GM21825 (cell line): ENCODE results near the gene SH2D4B.
"Not testable (repeated sequence)": the region's sequence is repeated elsewhere in the genome, so short reads cannot be mapped to it uniquely, and the experiment has no call there.

Experiments used
- ATAC-seq: cut with Tn5 transposase; IDR thresholded peaks from one replicate; pipeline ENCODE4 v1.9.1; 2021; ENCODE audit warnings: mild to moderate bottlenecking, moderate library complexity; ENCODE audit not compliant: unreplicated experiment

The SH2D4B gene

GRCh38 chr10:80542053-80542452 lies 4.4 kb downstream of the SH2D4B start:
- no peak for ATAC-seq

GRCh38 chr10:80542652-80543318 lies 5.1 kb downstream of the SH2D4B start:
- ATAC-seq: no peak

DNA sequence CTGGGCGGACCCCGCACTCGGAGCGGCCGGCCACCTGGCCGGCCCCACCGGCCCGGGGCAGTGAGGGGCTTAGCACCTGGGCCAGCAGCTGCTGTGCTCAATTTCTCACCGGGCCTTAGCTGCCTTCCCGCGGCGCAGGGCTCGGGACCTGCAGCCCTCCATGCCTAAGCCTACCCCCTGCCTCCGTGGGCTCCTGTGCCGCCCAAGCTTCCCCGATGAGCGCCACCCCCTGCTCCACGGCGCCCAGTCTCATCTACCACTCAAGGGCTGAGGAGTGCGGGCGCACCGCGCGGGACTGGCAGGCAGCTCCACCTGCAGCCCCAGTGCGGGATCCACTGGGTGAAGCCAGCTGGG lies 5.6 kb downstream of the SH2D4B start:
- not testable (repeated sequence) for ATAC-seq

- no peak for ATAC-seq
Measured at GRCh38 chr10:80544316-80544953, 6.7 kb downstream of the SH2D4B start.

- ATAC-seq: no peak
Measured at GRCh38 chr10:80545258-80545881, 7.7 kb downstream of the SH2D4B start.

GRCh38 chr10:80552151-80552646 lies 14.5 kb downstream of the SH2D4B start:
- ATAC-seq: no peak

DNA sequence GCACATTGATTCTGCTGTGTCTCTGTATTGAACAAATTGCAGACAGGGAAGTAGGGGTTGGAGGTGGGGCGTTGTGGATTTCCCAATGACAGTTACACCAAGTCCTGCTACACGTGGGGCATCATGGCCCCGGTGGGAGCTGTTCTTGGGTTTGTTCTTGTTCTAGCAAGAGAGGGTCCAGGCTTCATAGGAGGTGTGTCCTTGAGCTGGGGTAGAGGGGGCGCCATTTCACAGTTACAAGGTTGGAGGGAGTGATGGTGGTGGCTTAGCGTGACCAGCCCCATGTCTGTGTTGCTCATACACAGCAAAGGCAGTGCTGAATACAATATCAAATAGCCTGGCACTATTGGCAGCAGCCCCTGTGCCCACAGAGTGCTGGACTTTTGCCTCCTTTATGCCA lies 15.7 kb downstream of the SH2D4B start:
- ATAC-seq: no peak

GRCh38 chr10:80554050-80554449 lies 16.3 kb downstream of the SH2D4B start:
- no peak for ATAC-seq

- no peak for ATAC-seq
Measured at GRCh38 chr10:80555415-80555814, 17.7 kb downstream of the SH2D4B start.

GRCh38 chr10:80561950-80562349 lies 24.2 kb downstream of the SH2D4B start:
- no peak for ATAC-seq

- ATAC-seq: no peak
Measured at GRCh38 chr10:80567292-80567691, 29.6 kb downstream of the SH2D4B start.

GRCh38 chr10:80569131-80569895 lies 31.6 kb downstream of the SH2D4B start:
- ATAC-seq: no peak

- no peak for ATAC-seq
Measured at GRCh38 chr10:80571352-80571751, 33.6 kb downstream of the SH2D4B start.

DNA sequence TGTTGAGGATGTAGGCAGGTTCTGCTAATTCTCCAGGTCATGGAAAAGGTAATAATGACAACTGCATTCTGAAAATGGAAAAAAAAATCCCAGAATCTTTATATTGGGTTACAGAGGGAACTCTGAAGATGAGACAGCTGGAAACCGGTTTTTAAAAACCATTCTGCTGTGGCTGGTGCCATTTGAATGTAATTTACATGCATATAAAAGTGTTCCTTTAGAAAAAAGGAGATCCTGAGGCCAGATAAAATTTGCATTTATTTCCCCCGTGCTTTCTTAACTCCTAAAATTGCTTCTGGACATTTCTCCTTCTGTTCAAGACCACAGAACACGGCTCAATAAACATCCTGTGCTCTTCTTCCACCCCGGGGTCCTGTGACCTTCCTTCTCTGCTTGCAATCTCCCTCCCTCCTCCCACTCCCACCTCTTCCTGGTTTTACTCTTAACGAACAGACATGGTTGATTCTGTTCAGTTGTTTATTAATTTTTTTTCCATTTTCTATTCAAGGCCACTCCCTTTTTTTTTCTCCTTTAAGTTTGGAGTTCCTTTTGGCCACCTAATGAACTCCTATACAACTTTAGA lies 41.6 kb downstream of the SH2D4B start:
- ATAC-seq: no peak

- no peak for ATAC-seq
Measured at GRCh38 chr10:80579849-80580637, 42.3 kb downstream of the SH2D4B start.

GRCh38 chr10:80580638-80581468 lies 43.2 kb downstream of the SH2D4B start:
- ATAC-seq: no peak

GRCh38 chr10:80581469-80581835 lies 43.8 kb downstream of the SH2D4B start:
- ATAC-seq: no peak

DNA sequence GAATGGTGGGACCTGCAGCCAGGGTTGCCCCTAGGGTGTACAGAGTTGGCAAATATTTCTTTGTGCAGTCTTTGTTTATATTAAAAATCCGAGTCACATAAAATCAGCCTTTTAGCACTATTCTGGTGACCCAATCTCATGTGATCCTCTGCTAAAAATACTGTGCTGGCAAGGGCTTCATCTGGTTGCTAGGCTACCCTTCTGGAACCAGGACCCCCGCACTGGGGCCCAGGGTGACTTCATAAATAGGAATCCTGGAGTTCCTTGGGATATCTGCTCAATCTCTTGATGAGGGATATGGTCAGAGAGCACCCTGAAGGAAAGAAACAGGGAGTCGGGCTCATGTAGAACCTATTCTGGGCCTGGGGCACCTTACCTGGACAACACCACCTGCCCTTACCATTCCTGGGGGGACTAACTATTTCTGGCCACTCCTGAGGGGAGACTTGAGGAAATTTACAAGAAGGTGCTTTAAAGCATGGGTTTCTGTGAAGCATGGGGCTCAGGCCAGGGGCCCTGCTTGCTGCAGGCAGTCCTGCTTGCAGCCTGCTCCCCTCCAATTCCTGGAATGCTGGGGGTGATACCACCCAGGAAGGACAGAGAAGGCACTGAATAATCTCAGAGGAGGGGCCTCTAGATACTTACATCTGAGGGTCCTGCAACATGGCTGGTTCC lies 44.7 kb downstream of the SH2D4B start:
- no peak for ATAC-seq

- ATAC-seq: no peak
Measured at GRCh38 chr10:80583685-80584084, 46.0 kb downstream of the SH2D4B start.
